Keratinocyte (primary cell): Measurements from ENCODE around the gene EVC. TPM values are rescaled to one million over a fixed set of nuclear protein-coding genes. Genes with fewer than 3 reads are reported as not detected.

Experiments used
- DNase-seq: peaks from one replicate; pipeline ENCODE4 v3.0.0-alpha.2; 2011; ENCODE audit warnings: low read depth, missing footprints, low spot score
- FAIRE-seq: peaks from 2 replicates; lab custom pipeline; 2011; peaks lifted over from hg19 to GRCh38; lab: Jason Lieb, UNC
- H2AFZ ChIP-seq: 2 replicates; pipeline ENCODE4 v1.6.0; 2012; ENCODE audit warnings: low read length, control low read depth, inconsistent platforms; ENCODE audit not compliant: control insufficient read depth
- H3K27ac ChIP-seq: 2 replicates; pipeline ENCODE4 v1.5.1; 2011; ENCODE audit warnings: low read length; ENCODE audit not compliant: control insufficient read depth, insufficient read depth
- H3K27me3 ChIP-seq: 3 replicates; pipeline ENCODE4 v1.6.0; 2011; ENCODE audit warnings: low read length; ENCODE audit not compliant: control insufficient read depth, insufficient read depth; ENCODE audit errors: extremely low read depth
- H3K36me3 ChIP-seq, 2 experiments: 2 replicates in 1 of 2; 3 replicates in 1 of 2; pipeline ENCODE4 v1.5.1; 2011; ENCODE audit warnings: low read length in 2 of 2, mild to moderate bottlenecking in 1 of 2; ENCODE audit not compliant: control insufficient read depth in 2 of 2, insufficient read depth in 2 of 2; ENCODE audit errors: extremely low read depth in 1 of 2
- H3K4me1 ChIP-seq: 3 replicates; pipeline ENCODE4 v1.5.1; 2011; ENCODE audit warnings: low read length; ENCODE audit not compliant: control insufficient read depth, insufficient read depth; ENCODE audit errors: extremely low read depth
- H3K4me2 ChIP-seq: 3 replicates; pipeline ENCODE4 v1.6.0; 2011; ENCODE audit warnings: low read depth, low read length; ENCODE audit not compliant: control insufficient read depth, insufficient read depth; ENCODE audit errors: extremely low read depth
- H3K4me3 ChIP-seq, 3 experiments: fragments of 200-600 bp in 1 of 3; sonication (generic) in 1 of 3; 2 replicates in 2 of 3; 3 replicates in 1 of 3; pipeline ENCODE4 v1.5.1; 2011 to 2016; ENCODE audit warnings: low read length in 3 of 3, mild to moderate bottlenecking in 3 of 3, control low read depth in 2 of 3, inconsistent platforms in 1 of 3, low read depth in 1 of 3, mixed read lengths in 1 of 3, mixed run types in 1 of 3, moderate library complexity in 1 of 3; ENCODE audit not compliant: control insufficient read depth in 2 of 3, insufficient read depth in 2 of 3; ENCODE audit errors: extremely low read depth in 1 of 3
- H3K79me2 ChIP-seq: 2 replicates; pipeline ENCODE4 v1.6.0; 2012; ENCODE audit warnings: low read length; ENCODE audit not compliant: control insufficient read depth, insufficient read depth
- H3K9ac ChIP-seq: 3 replicates; pipeline ENCODE4 v1.6.0; 2011; ENCODE audit warnings: low read length; ENCODE audit not compliant: control insufficient read depth, insufficient read depth; ENCODE audit errors: extremely low read depth
- H3K9me1 ChIP-seq: 3 replicates; pipeline ENCODE4 v1.6.0; 2011; ENCODE audit warnings: low read length; ENCODE audit not compliant: control insufficient read depth, insufficient read depth; ENCODE audit errors: extremely low read depth
- H3K9me3 ChIP-seq: 2 replicates; pipeline ENCODE4 v1.5.1; 2012; ENCODE audit warnings: low read depth, low read length; ENCODE audit not compliant: control insufficient read depth
- H4K20me1 ChIP-seq: 3 replicates; pipeline ENCODE4 v1.6.0; 2011; ENCODE audit warnings: low read length; ENCODE audit not compliant: control insufficient read depth, insufficient read depth; ENCODE audit errors: extremely low read depth
- CTCF ChIP-seq, 3 experiments: IDR thresholded peaks in 1 of 3; conservative IDR thresholded peaks in 1 of 3; optimal IDR thresholded peaks in 1 of 3; 2 replicates in 2 of 3; 3 replicates in 1 of 3; pipeline versions ENCODE3 to v1.5.1; 2011; ENCODE audit warnings: low read length in 3 of 3, mild to moderate bottlenecking in 3 of 3, moderate library complexity in 2 of 3, control low read depth in 1 of 3, inconsistent platforms in 1 of 3; ENCODE audit not compliant: insufficient read depth in 2 of 3; ENCODE audit errors: extremely low read depth in 1 of 3
- EZH2 ChIP-seq: IDR thresholded peaks from one replicate; pipeline ENCODE4 v1.6.1; 2012; ENCODE audit warnings: inconsistent platforms, mild to moderate bottlenecking, low read length, moderate library complexity
- dilution Hi-C: fragments of 300-500 bp; cut with MboI; formaldehyde crosslinking; loops from one replicate; pipeline ENCODE4 v1.7.0; 2020; ENCODE audit warnings: low sequenced_read_pairs; ENCODE audit not compliant: extremely low pct_ligation_motif_present
- polyA plus RNA-seq, 5 experiments: library from polyadenylated mRNA; depleted of rRNA in 3 of 5; stranded (reverse) in 3 of 5; stranded (forward) in 1 of 5; unstranded in 1 of 5; fragments of >200 nt; gene quantifications; 1 replicate in 1 of 5; 2 replicates in 3 of 5; 3 replicates in 1 of 5; pipeline versions ENCODE4 v1.2.1 to v1.2.3, GENCODE V29; 2011 to 2012; ENCODE audit warnings: missing spikeins in 2 of 5, low read depth in 1 of 5, low replicate concordance in 1 of 5

The EVC gene
- polyA plus RNA-seq, 1 donor (not counting 4 experiments of a cell fraction or from before 2014, with no cell fraction given): 7.3 TPM

- no peak for TF ChIP-seq CTCF (optimal IDR thresholded peaks at IDR 0.05 in 1 of 3, IDR thresholded peaks at IDR 0.05 in 1 of 3, conservative IDR thresholded peaks at IDR 0.05 in 1 of 3; ENCODE audit: extremely low read depth in 1 of 3, insufficient read depth in 2 of 3, low read length in 3 of 3)
- no peak for TF ChIP-seq EZH2
- H3K27me3 ChIP-seq: no peaks in the 10 kb centered on the region
- H3K27ac ChIP-seq: no peak overlapping the region
- dilution Hi-C loops: no loop called here
- H3K4me1 ChIP-seq: no peaks in the 10 kb centered on the region
- H3K36me3 ChIP-seq: peaks cover 18 to 41% of the 10 kb centered on the region in 2 experiments
- DNase-seq (no peak), FAIRE-seq (no peak)
- H3K4me3 ChIP-seq: no peak overlapping the region
- H3K4me2 ChIP-seq: no peak overlapping the region
- H3K9me1 ChIP-seq: no peaks in the 10 kb centered on the region
- H3K79me2 ChIP-seq: no peaks in the 10 kb centered on the region
- H4K20me1 ChIP-seq: no peaks in the 10 kb centered on the region
- H3K9me3 ChIP-seq: no peaks in the 10 kb centered on the region
- no peak overlapping the region for H2AFZ ChIP-seq
- no peak overlapping the region for H3K9ac ChIP-seq
Measured at GRCh38 chr4:5796976-5797375, 86.0 kb downstream of the EVC start.

DNA sequence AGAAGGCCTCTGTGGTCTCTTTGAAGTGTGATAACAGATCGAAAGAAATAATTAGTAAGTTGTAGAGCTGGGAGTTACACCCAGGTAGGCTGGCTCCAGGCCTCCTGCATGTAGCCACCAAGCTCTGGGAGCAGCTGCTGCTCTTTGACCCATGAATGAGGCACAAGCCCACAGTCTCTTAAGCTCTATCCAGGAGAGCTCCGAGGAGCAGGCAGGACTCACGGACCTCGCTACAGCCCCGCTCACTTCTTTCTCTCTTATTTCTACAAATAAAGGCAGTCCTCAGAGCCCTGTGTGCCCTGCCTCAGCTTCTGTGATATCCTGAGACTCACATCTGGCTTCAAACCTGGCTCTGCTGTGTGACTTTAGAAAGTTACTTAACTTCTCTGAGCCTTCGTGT, 86.9 kb downstream of the EVC start:
- Histone ChIP-seq H2AFZ (no peak overlapping the region), H3K4me3 (no peak overlapping the region), H3K36me3 (peaks cover 22 to 47% of the 10 kb centered on the region in 2 experiments), H3K27me3 (no peaks in the 10 kb centered on the region), H3K4me1 (no peaks in the 10 kb centered on the region), H4K20me1 (no peaks in the 10 kb centered on the region), H3K27ac (no peak overlapping the region), H3K9me1 (no peaks in the 10 kb centered on the region), H3K79me2 (no peaks in the 10 kb centered on the region), H3K9ac (no peak overlapping the region), H3K9me3 (no peaks in the 10 kb centered on the region), H3K4me2 (no peak overlapping the region)
- dilution Hi-C loops: no loop called here
- no peak for FAIRE-seq
- no peak for DNase-seq
- TF ChIP-seq EZH2 (no peak), CTCF (optimal IDR thresholded peaks at IDR 0.05 in 1 of 3, IDR thresholded peaks at IDR 0.05 in 1 of 3, conservative IDR thresholded peaks at IDR 0.05 in 1 of 3; ENCODE audit: extremely low read depth in 1 of 3, insufficient read depth in 2 of 3, low read length in 3 of 3) (no peak)
